Measurements from ENCODE around the gene GCSAML.

GCSAML gene

GRCh38 chr1:247576514-247576913, 27.6 kb downstream of the GCSAML start:
- no peak for DNase-seq

GRCh38 chr1:247578946-247579460, 30.1 kb downstream of the GCSAML start:
- DNase-seq: no peak

GRCh38 chr1:247588060-247588459, 39.1 kb downstream of the GCSAML start, which contains the start of gene OR2G2:
OR2G2 (plus strand) TSS chr1:247588360; CDS start chr1:247588360, 0 bp downstream.
- DNase-seq: no peak

- DNase-seq: no peak
These were observed 56.4 kb downstream of the GCSAML start, which contains the start of gene OR2G3 for GRCh38 chr1:247605286-247605685. OR2G3 (plus strand) TSS chr1:247605586; CDS start chr1:247605586, 0 bp downstream.

- no peak for DNase-seq
These were observed 64.5 kb downstream of the GCSAML start for GRCh38 chr1:247613405-247613804.

- no peak for DNase-seq
These were observed 65.7 kb downstream of the GCSAML start for GRCh38 chr1:247614625-247615024.
